Hematopoietic multipotent progenitor cell treated with erythropoietin and hydrocortisone succinate and interleukin-3 and kit ligand, for 8 days (in vitro differentiated cells): Measurements from ENCODE around the gene ST8SIA4.

ENCODE experiments used
- DNase-seq: peaks from one replicate; pipeline ENCODE4 v3.0.0-alpha.2; 2015

The ST8SIA4 gene, protein sequence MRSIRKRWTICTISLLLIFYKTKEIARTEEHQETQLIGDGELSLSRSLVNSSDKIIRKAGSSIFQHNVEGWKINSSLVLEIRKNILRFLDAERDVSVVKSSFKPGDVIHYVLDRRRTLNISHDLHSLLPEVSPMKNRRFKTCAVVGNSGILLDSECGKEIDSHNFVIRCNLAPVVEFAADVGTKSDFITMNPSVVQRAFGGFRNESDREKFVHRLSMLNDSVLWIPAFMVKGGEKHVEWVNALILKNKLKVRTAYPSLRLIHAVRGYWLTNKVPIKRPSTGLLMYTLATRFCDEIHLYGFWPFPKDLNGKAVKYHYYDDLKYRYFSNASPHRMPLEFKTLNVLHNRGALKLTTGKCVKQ

DNA sequence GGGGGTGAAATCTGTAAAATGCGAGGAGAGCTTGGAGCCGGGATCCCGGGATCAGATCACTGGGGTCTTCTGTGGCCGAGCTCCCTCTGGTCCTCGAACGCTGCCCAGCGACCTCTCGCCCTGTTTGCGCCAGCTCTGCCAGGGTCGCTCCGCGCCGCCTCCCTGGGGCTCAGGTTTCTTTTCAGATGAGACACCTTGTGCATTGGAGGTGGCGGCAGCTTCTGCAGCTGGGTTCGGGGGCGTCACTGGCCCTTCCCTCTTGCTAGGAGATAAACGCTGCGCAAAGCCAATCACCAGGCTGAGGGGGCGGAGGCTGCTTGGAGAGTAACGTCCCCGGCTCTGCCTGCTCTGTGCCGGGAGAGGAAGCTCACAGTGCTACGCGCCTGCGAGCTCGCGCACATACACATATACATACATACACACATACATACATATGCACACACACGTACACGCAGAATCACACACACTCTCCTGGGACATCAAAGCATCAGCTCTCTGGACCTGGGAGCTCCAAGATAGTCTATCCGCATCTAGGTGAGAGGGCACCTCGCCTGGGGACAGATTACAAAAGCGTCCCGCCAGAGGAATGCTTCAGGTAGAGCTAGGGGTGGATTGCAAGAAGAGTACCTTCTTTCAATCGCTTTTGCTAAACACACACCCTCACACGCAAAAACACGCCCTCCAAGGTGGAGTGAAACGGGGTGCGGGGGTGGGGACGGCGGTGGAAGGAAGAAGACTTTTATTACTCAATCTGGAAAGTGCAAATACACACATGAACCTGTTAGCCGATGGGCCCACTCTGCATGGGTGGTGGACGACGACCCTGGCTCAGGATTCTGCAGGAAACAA lies at the start of gene ST8SIA4:
ST8SIA4 (minus strand) TSS at position 244 of the 849 bp plus-strand sequence. CDS start 327 bp downstream, outside the sequence.
- peak; percentile 93 for DNase-seq

DNA sequence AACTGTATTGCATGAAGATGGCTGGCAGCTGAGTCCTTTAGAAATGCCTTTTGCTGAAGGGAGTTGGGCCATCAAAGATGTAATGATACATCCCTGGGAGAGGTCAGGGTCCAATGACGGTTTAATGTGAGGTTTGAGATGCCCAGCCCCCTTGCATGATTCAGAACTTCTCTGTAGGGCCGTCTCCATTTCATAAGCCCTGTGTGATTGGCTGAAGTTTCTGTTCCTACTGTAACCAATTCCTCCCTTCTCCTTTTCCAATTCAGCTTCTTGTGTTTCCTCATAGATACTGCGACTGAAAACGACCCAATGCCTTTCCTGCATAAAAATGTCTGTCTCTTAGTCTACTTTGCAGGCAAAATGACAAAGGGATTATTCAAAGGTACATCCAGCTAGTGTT lies 47.9 kb upstream of the ST8SIA4 start:
- DNase-seq = no peak

DNA sequence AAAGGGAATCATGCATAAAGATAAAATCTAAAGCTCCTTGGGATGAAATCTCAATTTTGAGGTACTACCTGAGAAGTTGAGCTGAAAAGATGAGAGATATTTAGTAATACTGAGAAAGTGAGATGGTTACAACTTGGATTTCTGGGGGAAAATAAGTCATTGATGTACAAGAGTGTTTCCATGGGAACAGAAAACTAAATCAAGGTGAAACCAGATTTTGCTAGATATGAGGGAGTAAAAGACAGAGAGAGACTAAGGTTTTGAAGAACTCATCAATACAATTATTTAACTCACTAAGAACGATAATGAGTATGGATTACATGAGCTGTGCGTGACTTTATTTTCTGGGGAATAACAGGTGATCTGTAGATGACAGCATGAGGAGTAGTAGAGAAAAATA lies 10.2 kb upstream of the ST8SIA4 start:
- DNase-seq = no peak

DNA sequence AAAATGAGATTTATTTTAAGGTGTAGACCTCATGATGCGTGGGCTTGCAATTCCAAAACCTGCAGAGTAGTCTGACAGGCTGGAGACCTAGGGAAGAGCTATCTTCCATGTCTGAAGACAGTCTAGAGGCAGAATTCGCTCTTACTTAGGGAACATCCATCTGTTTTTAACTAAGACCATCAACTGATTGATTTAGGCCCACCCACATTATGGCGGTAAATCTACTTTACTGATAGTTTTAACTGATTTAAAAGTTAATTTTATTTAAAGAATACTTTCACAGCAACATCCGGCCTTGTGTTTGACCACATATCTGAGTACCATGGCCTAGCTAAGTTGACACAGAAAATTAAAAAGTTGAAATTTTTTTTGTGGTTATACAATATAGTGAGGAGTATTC lies 6.0 kb upstream of the ST8SIA4 start:
- no peak for DNase-seq

DNA sequence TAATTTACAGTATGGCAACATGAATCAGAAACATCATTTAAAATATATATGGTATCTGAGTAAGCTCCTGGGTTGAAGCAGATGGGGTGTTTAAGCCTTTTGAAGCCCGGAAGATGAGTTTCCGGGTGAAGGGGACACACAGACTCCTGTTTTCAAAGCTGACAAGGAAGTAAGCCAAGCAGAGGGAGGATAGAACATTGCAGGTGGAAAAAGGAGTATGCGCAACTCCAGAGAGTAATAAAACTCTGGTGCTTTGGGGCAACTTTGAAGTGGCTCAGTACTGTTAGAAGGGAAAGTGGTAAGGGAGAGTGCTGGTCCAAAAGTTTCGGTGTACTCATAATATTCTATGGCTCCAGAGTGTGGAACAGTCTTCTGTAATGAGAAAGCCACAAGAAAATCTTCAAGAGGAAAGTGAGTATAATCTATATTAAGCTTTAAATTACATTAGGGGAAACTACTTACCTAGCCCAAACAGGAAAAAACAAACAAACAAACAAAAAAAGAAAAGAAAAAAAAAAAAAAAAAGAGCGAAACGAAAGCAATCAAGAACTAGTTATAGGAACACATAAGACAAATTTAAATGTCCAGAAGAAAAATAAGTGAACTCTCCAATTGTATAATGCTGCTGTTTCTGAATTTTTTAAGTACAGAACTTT lies 2.3 kb upstream of the ST8SIA4 start:
- DNase-seq = no peak

DNA sequence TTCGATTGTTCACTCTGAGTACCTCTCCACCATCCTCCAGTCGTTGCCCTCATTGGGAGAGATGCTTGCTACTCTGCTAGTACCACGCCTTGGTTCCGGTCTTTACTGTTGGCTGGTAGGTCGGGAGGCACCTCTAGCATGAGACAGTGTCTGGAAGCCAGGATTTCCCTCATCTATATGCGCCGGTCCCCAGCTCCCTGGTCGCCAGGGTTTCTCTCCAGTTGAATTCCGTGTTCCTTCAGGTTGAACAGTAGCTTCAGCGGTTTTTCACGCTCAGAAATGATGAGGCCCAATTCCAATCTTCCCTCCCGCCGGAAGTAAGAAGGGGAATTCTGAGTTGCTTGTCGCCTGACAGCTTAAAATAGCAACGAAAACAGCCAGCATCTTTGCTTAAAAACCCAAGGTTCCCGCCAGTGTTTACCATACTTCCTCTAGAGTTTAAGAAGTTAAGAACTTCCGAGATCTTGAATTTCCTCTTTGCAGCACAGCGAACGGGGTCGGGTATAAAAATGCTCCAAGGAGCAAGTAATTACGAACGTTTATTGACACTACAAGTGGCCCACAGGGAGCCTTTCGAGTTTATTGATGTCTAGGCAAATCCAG lies 1.3 kb upstream of the ST8SIA4 start:
- peak; percentile 63 for DNase-seq

DNA sequence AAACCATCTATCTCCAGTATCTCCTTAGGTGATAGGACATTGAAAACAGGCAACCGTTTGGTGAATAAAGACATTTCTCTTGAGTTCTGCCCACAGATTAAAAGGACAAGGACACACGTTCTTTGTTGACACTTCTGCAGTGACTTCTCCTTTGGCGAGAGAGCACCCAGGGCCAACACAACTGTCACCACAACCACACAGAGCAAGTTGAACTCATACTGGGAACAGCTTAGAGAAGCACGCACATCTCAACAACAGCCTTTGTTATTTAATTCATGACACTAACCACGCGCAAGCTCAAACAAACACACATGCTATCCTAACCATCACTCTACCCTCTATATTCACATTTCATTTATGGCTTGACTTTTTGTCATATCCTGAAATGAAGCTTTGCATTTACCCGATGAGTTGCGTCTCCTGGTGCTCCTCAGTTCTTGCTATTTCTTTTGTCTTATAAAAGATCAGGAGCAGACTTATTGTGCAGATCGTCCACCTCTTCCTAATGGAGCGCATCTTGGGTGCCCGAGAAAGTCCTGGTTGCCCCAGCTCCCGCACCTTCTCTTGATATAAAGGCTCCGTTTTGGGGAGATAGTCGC lies 543 bp downstream of the ST8SIA4 start:
- DNase-seq = peak; percentile 45

DNA sequence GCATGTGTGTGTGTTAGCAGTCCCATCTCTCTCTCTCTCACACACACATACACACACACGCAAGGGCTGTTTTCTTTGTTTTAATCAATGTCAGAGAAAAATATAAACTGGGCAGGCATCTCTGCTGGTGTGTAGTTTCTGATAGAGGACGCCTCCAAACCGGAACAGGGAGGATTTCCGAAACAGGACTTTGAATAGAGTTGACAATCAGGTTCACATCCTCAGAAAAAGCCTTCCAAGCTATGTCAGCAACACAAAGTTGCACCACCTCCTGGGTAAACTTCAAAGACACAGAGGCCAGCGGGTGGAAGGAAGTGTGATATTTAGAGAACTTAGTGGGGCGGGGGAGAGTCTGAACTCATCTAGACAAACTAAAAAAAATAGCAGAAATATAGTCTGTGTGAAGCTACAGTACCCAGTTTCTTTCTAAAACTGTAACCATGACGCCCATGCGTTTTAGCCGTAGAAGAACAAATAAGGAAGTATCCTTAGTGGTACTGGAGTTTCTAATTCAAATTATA lies 1.2 kb downstream of the ST8SIA4 start:
- DNase-seq = peak; percentile 61

DNA sequence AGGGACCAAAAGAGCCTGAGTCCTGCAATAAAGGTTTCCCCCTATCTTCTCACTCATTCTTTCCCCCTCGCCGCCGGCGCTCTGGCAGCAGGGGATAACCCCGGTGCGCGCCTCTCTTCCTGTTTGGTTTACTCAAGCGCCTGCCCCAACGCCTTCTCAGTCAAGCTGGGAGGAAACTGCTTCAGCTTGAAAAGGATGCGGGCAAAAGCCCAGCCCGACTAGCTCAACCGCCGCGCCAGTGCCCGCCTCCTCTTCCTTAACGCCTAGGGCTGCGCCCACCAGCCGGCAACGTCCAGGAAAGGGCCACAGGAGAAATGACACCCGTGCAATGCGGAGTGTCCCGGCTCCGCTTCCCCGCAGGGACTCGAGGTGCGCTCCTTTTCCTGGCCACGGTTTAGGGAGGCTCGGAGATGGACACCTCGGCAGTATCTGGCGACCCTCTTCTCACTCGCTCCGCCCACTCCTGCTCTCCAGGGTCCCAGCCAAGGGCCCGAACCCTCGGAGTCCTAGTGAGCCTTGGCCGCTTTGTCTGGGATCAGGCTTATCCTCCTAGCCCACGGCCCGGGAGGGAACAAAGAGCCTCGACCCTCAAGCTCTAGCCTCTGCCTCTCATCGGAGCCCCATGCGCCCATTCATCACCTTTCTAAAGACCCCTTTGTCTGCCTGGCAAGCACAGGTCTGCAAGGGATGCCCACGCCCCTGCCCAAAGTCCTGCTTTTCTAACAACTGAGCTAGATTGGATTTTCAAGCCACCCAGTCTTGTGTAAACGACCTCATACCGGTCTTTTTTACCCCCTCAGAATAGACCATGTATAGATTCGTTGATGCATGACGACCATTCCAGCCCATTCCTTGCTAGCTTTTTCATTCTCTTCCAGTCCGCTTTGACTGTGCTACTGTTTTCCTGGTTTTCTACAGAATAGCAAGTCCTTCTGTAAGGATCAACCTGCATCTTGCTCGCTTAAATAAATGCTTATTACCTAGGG lies 2.0 kb downstream of the ST8SIA4 start:
- DNase-seq = peak; percentile 84

DNA sequence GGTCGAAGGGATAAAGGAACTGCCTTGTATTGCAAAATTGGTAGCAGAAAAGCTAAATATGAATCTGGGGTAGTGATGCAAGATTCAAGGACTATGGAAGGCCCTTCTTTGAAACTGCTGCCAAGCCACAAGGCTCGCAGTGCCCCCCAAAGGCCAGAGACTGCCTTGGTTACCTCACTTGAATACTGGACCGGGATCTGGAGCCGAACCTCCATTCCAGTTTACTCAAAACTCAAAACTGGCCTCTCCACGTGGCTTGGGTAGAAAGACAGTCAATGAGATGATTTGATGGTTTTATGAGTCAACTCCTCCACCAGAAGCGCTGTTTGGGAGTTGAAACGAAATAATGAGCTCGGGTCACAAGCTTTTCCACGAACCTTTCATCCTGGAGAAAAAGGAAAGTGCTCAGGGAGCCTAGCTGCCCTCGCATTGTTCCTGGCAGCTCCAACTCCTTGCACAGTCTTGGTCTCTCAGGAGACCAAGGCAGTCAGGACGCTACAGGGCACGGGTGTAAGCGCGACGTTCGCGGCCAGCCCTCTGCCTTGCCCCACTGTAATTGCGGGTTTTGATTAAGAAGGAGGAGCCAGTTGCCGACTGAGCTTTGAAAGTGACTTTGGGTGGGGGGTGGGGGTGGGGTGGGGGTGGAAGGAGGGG lies 2.8 kb downstream of the ST8SIA4 start:
- peak; percentile 73 for DNase-seq

DNA sequence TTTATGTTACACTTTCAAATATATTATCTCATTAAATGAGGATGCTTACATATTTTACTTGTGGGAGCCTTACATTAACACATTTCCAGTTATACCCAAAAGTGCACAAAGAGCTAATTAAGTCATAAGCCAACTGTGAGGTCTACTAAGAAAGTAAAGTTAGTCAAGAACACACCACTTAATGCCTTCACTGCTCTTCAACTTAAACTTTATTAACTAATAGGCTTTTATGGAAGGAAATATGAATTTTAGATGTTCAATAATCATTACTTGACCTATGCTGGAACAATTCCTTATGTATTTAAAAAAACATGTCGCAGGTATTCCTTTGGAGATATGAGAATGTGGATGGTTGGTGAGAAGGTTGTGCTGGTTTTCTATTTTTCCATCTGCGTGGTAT lies 3.4 kb downstream of the ST8SIA4 start:
- DNase-seq = peak; percentile 8

DNA sequence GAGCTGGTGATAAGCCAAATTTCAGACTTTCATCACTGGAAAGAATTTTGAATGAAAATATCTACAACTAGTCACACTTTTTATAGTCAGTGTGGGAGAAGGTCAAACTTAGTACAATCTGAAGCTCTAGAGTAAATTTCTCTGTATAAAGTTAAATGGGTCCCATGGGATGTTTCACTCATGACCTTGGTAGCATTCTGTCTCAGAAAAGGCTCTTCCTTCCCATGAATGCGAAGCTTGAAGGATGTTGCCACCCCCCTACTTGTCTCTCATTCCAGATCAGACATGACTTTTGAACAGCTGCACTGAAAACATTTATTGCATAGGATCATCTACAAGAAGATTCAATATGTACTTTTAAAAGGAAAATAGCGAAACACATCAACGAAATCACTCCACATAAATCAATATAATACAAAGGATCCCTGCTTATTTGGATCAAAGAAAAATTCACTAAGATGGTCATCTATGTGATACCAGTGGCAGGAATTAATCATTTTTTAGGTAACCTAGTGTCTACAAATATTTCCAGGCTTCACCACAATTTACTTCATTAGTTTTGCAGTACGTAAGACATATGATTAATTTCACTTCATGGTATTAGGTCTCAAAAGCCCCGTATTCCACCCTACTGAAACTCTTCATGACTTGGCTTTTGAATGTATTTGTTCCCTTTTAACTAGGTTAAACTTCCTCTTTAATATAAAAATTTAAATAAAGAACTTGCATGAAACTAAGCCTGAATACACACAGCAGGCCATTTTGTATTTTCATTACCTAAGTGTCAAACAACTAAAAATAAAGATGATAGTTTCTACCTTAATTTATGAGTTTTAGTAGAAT lies 4.4 kb downstream of the ST8SIA4 start:
- no peak for DNase-seq

DNA sequence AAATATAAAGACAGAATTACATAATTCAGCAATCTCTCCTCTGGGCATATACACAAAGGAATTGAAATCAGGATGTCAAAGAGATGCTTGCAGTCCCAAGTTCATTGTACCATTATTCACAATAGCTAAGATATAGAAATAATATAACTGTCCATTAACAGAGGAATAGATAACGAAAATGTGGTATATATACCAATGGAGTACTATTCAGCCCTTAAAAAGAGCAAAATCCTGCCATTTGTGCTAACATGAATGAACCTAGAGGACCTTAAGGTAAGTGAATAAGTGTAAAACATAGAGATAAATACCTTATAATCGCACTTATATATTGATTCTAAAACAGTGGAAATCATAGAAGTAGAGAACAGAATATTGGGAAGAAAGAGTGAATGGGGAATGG lies 7.0 kb downstream of the ST8SIA4 start:
- no peak for DNase-seq

DNA sequence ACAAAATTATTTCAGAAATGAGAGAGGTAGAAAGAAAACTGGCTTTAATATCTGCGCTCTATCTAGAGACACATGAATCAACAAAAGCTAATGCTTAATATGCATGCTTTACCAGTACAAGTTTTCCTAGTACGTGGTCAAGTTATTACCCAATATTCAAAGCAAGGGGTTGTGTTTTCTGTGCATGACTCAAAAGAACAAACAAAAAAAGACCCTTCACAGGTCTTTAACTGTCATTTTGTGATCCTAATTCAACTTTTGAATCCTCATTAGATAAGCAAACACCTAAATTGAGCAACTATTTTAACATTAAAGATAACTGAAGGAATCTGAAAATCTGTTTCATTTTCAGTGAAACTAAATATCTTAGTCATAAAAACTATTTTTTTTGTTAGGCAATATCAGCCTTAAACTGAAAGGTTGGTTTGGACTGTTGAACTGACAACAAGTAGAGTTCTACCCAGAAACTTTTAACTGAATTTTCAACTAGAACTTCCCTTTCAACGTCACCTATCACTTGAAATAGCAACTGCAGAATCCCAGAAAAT lies 12.5 kb downstream of the ST8SIA4 start:
- DNase-seq = peak; percentile 48

DNA sequence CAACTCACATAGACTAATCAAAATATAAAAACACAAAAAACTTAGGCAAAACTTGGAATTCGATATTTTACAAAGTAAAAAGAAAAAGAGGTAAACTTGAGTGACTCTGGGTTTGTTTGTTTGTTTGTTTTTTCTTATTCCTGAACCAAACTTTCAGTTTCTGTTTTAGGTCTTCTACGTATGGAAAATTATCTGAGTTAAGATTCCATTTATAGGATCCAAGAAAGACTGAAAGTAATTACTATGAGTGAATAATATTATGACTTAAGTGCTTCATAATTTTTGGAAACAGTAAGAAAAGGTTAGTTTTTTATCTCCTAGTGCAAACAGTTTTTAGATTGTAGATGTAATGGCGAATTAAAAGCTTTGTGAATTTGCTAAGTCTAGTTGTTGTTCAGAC lies 13.2 kb downstream of the ST8SIA4 start:
- peak; percentile 58 for DNase-seq

DNA sequence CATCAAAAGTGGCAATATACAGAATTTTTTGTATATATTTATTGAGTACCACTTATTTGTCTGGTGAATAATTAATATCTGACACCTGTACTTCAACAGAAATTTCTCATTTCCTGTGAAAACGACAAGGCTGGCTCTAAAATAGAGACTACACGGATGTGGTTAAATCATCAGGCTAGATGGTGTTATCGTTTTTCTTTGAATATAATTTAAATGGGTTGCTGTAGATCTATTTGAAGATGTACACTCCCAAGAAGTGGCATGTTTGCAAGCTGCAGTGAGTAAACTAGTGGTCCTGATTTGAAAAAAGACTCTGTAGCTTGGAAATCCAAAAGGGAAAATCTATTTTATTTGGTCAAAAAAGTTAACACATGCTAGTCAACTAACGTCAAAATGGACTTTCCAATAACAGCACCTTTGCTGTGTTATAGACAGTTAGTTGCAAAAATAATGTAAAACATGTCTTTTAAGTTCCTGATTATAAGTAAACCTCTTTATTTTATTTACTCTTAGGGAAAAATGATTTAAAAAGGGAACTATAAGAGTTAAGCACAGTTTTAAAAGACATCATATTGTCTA lies 13.8 kb downstream of the ST8SIA4 start:
- DNase-seq = peak; percentile 63

DNA sequence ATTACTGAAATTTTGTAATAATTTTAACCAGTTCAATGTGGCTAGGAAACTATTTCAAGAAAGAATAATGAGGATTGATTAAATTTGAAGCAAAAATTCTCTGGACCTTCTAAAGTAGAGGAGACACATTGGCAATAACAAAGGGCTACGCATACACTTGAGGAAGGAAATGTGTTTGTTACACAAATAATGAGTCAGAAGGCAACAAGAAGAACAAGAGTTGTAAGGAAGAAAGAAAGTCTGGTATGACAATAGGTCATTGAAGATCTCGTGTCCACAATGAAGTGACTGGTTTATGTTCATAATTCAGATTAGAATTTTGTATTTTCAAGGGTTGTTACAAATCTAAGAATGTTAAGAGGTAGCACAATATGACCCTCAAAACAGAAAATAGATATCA lies 25.8 kb downstream of the ST8SIA4 start:
- DNase-seq = no peak

DNA sequence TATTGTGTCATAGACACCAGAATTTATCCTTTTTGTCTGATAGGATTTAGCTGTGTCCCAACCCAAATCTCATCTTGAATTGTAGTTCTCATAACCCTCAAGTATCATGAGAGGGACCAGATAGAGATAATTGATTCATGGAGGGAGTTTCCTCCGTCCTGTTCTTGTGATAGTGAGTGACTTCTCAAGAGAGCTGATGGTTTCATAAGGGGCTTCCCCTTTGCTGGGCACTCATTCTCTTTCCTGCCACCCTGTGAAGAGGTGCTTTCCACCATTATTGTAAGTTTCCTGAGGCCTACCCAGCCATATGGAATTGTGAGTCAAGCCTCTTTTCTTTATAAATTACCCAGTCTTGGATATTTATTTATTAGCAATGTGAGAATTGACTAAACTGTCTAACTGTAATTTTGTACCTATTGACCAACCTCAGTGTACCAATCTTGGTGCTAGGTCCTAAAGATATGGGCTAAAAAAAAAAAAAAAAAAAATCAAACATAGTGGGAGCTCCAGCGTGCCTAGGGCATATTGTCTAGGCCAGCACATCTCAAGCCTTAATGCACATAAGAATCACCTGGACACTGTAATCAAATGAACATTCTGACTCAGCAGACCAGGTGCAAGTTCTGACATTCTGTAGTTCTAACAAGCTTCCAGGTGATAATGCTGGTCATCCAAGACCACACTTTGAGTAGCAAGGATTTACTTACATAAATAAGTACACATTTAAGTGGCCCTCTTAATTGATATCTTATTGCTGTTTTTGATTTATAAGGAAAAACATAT lies 30.5 kb downstream of the ST8SIA4 start:
- DNase-seq = no peak
